ENCODE measurements around the gene MED16.

GRCh38 chr19:824885-825284 is 68.1 kb downstream of the MED16 start:
- TF ChIP-seq CTCF (IDR thresholded peaks at IDR 0.05) (no peak), POLR2A (IDR thresholded peaks at IDR 0.05) (no peak)

All from lower leg skin (tissue), 3 donors.